ENCODE results near the gene ROBO1.

The ROBO1 gene

DNA sequence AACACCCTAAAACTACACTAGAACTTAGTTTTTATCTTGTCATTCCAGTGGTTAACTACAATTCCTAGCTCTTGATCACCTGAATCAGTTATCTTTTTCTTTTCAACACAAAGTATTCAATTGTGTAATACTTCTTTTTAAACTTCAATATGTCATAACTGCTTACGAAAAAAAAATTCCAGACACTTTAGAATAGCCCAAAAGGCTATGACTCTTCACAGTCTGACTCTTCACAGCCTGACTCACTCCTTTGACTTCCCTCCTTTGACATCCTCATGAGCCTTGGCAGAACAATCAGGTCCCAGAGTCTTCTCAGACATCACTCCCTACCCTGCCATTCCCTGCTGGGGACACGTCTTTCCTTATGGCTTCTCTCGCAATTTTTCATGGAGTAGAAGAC, 727.1 kb downstream of the ROBO1 start:
- DNase-seq: no peak

DNA sequence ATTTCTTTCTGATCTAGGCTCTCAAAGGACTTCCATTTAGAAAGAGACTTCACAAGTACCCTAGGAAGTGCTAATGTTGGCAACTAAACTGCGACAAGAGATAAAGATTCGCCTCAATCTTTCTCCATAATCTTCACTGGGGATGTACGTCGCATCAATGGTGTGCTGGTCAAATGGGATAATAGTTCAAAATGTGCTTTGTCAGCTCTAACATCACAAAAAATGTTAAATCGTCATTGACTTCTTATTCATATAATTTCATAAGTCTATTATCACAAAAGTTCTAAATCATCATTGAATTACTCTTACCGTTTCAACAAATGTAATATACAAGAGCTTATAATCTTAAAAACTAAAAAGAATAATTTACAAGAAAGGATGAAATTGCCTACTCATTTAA, 727.7 kb downstream of the ROBO1 start:
- no peak for DNase-seq

DNA sequence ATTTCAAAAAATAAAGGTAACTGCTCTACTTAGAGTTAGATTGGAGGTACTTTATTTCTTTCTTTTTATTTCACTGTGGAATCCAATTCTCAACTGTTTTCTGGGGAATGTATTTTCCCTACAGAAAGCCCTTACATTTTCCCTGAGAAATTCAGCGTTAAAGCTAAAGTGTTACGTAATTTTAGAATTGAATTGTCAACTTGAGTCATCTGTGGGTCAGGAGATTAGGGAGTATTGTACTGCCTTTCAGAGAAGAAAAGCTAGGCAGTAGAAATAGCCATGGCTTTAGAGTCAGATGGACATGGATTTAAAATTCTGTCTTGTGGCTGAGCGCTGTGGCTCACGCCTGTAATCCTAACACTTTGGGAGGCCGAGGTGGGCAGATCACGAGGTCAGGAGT, 728.6 kb downstream of the ROBO1 start:
- DNase-seq: no peak

DNA sequence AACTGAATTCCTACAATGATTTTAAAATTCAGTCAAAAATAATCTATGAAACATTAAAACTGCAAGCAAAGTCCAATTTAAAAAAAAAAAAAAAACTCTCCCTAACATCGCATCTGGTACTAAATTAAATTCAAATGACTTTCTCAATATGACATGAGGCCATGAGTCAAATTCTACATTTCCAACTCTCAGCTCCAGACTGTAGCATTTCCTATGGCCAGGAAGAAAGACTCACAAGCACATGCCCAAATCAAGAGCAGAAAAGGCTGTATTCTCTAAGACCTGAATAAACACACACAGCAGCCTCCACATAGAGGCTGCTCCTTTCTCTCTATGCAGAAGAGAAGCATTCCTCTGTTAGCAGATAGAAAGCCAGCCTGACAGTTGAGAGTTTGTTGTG, 729.2 kb downstream of the ROBO1 start:
- no peak for DNase-seq

DNA sequence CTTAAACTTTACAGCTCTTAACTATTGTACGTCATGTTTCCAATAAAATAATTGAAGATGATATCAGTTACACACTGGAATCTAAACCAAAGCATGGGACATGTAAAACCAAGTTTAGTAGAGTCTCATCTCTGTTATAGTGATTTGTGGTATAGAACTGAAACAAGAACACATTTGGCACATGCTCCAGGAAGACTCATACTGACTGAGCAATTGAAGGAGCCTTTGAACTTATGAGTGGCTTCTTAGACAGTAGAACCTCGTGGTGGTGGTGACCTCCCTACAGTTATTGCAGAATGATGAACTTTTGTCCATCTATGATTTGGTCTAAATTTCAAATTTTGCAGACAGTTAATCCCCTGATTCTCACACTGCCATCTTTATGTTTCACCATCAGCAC, 729.7 kb downstream of the ROBO1 start:
- no peak for DNase-seq

DNA sequence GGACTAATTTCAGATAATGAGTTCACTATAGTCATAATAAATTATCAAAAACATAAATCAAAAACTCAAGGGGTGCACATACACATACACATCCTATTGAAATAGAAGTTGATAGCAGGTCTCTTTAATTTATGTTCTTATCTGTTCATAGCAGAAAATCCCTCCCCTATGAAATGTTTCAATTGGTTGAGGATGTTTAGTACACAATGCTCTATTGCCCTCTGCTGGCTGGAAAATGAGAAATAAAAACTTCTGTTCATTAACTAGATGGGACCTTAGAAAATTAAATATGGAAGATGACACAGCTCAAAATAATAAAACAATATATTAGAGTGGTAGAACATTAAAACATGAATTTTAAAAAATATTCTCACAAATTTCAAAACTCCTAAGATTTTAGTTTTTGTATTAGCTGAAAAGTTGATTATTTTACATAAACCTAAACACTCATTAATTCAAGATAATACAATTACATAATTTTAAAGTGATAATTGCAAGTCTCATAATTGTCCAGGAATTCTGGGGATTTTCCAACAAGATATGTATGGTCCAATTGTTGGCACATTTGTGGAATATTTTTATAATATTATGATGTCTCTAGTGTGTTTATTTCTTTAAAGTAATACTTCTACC, 735.0 kb downstream of the ROBO1 start:
- DNase-seq: no peak

DNA sequence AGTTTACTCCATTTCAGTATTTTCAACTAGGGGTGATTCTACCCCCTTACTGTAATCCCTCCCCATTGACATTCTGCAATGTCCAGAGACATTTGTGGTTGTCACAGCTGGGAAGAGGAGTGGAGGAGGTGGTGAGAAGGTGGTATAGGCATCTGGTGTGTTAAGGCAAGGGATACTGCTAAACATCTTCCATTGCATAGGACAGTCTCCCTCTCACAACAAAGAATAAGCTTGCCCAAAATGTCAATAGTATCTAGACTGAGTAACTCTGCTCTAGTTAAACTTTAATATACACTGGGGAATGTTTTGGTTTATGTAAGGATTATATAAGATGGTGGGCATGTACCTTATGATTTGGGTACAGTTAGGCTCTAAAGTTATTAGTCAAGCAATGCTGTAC, 737.6 kb downstream of the ROBO1 start:
- DNase-seq: no peak

DNA sequence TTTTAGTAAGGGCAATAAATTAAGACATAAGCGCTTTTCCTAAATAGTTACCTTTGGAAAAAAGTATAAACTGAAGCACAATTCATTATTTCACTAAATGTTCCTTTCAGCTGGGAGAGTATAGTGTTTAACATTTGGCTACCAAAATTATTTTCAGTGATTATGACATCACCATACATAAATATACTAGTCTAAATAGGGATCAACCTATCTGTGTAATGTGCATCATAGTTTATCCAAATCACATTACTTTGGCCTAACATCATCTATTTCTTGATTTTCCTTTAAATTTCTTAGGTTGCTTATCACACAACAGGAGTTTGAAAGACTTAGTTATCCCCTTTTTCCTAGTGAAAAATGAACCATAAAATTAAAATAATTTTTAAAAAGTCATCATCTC, 738.9 kb downstream of the ROBO1 start:
- no peak for DNase-seq

DNA sequence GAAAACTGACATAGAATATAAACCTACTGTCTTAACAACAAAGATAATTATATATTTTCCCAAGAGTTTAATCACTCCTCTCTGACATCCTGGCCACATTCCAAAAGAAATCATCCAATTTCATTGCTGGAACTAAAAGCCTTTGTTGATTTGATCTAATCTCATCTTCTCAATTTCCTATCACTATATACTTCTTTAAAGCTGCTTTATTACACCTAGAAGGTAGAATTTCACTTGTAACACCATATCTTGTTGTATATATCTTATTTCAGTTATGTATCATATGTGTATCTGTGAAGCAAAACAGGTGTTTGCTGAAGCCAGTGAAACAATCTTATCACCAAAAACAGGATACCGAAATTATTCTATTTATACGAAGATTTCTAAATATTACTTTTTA, 740.2 kb downstream of the ROBO1 start:
- DNase-seq: no peak

DNA sequence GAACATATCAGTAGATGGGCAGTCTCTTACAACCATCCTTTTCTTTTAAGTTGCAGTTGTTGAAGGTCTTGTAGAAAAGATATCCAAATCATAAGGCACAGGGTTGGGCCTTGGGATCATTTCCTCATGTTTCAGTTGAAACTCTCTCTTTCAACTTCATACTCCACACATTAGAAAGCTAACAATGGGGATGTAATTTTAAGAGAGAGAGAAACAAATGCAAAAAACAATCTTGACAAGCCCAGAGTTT, 747.9 kb downstream of the ROBO1 start:
- no peak for DNase-seq

DNA sequence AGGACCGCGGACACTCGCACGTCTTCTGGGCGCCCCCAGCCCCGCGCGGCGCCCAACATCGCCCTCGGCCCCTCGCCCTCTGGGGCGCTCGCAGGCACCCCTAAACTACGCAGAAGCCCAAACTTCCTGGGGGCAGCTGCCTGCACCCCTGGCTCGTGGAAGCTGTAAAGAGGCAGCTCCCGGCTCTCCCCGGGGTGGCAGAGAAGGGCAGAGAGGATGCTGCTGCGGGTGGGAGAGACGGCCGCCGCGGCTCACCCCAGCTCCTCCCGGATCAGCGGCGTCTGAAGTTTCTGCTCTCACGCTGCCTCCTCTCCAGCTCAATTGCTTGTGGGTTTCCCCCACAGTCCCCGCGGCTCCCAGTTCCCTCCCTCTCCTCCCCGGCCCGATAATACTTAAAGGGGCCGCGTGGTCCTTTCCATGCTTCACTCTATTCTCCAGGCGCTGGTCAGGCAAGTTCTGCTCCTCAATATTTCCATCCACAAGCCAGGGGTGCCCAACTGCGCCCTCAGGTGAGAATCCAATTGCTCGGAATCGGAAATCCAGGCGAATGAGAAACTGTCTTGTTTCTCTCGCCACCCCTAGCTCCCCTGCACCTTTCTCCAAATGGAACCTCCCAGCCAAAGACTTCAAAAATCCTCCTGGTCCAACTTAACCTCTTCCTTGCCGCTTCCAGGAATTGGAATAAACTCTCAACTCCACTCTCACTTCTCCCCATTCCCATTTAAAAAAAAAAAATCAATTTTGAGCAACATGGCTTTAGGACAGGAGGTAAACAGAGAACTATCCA, 748.5 kb downstream of the ROBO1 start:
- DNase-seq: no peak

DNA sequence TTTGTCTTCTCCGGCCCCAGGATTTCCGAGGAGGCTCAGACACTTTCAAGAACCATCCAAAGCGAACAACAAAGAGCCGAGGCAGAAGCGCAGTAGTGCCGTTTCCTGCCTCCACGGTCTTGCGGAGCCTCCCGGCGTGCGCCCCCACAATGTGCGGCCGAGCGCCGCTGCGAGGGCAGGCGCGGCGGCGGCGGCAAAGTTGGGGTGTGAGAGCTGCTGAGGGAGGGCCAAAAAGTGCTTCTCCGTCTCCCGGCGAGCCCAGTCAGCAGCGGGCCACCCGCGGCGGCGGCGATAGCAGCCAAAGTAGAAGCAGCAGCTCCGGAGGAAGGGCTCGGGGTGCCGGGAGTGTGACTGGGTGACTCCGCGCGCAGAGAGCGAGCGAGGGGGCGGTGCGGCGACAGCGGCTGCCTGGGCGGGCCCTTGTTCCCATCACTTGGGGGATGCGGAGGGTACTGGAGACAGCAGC, 749.1 kb downstream of the ROBO1 start:
- DNase-seq: no peak

DNA sequence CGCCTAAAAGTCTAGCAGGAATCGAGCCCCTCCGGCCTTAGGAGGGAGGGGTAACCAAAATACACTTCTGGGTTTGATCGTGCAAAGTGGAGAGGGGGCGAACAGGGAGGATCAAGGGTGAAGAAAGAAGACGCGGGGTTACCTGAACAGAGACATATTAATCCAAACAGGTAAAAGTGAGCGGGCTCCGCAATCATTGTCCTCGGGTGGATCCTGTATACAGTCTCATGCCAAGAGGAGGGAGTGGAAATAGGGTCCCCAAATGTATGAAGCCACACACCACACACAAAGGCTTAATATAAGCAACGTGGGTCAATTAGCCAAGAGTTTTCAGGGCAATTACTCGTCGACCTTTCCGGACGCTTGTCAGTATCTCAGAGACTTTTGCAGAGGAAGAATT, 749.5 kb downstream of the ROBO1 start:
- no peak for DNase-seq

DNA sequence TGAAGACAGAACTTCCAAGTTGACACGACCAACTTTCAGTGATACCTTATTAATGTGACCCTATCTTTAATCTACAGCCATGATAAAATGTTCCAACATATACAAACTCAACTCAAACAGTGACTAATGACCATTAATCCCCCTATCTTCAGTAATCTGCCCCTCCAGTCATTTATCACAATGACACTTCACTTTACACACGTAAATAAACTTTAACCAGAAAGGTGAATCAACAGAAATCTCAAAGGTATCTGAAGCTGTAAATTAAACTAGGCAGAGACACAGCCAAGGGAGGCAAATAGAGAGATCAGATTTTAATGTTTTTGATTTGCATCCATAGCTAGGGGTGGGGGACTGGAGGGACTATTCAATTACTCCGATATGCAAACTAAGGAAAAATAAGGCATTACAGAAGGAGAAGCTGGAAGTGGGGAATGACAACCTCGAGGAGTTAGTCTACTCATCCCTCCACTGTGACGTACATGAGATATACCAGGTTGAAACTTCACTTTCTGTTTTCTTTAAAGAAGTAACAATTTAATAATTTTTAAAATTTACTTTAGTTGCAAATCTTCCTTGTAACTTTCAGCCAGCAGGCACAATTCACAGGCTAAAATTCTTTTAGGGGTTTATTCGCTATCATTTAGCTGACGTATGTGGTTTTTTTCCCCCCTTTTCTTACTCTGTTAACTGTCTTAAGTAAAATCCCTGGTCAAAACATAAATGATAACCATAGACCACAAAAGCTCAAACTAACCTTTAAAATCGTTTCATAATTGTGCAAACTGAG, 751.0 kb downstream of the ROBO1 start:
- DNase-seq: no peak

DNA sequence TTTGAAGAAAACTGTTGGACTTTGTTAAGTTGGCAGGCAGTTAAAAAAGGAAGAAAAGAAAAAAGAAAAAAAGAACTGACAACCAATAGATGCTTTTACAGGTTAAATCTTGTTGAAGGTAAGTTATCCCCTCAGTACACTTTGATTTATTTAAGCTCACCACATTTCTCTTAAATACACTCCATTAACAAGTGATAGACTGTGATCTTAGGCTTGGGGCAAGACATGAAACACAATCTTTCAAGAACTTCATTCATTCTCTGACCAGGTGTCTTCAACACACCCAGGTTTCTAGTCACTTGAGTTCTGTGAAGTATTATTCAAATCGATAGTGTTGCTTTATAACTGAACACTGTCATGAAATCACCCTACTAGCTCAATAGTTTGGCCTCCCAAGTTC, 751.9 kb downstream of the ROBO1 start:
- DNase-seq: no peak

DNA sequence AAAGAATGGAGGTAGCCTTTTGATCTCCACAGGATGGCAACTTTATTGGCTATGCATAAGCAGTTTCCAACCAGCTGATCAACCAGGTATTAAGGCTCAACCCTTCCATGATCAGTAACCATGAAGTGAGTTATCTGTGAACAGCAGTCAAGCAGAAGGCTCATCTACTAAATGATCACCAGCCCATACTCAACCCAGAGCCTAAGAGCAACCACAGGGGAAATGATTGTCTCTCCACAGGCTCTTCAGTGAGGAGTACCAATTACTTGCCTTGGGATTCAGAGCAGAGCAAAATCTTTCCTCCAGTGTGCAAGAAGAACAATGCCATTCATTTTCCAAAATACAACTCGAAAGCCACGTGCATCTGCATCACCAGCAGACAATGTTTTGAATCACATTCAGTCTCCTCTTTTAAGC, 754.8 kb downstream of the ROBO1 start:
- no peak for DNase-seq

DNA sequence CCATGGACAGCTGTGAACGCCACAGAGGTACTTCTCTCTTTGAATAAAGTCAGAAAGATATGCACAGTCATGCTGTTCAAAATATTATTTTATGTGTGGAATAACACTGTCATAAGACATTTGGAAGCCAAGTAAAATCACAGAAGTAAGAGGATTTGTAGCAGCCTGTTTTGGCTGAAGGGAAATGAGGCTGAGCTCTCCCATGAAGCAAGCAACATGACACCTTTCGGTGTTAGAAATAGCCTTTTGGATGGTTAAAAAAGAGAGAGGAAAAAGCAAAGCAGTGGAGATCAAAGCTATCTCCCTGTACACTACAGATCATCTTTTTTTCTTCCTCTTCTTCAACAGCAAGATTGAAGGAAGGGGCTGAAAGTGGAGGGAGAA, 755.3 kb downstream of the ROBO1 start:
- no peak for DNase-seq

DNA sequence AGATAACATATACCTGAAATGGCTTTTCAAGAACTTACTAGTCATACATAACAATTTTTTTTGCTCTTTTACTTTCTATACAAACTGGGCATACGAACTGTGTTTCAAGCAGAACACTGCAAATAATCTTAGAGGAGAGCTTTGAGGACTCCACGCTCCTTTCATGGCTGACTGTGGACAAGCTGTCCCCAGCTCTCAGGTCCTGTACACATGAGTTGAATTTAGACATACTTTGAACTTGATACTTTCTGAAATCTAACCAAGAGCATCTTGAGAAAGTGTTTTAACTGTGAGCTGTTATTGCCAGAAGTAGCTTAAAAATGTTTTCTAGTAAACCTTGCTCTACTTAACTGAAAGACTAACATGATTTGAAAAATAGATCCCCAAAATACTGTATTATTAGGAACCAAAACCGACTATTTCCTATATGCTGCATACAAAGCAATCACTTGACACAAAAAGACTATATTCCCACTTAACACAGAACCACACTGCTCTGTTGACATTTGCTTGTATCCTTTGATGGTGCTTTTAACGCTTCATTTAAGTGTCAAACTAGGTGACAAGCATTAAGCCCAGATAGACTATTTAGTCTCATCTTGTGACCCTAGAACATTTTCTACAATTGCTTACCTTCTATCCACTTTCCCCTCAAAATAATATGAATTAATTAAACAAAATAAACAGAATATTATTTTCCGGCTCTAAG, 755.8 kb downstream of the ROBO1 start:
- DNase-seq: no peak

DNA sequence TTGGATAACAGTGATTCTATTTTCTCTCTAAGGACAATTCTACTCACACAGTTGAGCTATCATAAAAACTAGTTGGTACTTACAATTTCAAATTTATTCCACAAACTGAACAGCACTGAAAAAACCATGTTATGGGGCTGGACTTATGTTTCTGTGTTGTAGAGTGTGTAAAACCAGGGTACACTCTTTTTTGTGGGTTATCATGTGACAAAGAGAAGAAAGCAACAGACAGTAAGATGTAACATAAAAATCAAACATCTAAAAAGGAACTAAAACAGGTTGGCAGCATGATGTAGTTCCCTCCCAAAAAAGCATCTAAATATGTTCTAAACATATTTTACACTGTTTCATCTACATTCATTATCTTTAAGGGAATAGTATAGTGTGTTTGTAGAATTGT, 757.9 kb downstream of the ROBO1 start:
- no peak for DNase-seq

DNA sequence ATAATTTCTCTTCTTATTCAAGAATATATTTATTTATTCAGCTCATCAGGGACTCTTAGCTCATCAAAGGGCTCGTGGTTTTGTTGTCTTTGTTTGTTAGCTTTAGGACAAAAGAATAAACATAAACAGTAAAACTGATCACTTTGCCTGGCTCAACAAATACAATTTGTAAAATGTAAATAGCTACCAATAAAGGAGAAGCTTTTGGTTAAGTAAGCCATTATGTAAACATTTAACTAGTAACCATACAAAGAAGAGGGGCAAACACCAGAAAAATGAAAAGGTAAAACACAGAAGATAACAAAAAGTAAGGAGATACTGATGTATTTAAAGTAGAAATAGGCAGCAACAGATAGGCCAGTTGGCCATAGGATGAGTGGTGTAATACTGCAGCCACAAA, 761.7 kb downstream of the ROBO1 start:
- DNase-seq: no peak

DNA sequence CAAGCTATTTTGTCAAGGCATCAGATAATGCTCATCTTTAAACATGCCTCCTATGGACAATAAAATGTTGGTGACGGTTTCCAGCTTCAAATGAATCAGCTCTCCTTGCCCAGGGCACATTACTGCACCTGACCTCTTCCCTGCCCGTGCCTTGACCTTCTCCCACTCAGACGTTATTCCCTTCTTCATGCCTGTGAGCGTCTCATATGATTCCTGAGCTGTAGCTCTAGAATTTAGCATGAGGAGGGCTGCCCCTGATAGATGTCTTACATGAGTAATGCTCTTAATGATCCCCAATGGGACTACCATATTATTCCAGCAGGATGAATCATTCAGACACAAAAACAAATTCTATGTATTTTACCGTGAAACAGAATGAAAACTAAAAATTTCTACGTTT, 762.7 kb downstream of the ROBO1 start:
- no peak for DNase-seq

DNA sequence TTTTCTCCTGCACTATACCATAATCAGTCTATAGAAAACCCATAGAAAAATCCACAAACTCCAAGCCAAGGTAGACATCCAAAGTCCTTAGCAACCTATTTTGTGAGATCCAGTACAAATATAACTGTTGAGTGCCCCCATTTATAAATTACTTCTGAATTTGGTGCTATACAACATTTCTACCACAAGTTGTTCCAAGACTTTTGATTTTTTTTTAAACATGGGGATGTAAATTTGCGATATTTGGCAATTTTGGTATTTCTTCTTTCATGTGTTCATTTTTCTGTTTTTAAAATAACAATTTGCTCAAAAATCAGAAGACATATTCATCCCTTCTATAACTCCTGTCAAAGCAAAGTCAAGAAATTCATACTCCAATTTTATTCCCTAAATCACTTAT, 763.8 kb downstream of the ROBO1 start:
- DNase-seq: no peak

DNA sequence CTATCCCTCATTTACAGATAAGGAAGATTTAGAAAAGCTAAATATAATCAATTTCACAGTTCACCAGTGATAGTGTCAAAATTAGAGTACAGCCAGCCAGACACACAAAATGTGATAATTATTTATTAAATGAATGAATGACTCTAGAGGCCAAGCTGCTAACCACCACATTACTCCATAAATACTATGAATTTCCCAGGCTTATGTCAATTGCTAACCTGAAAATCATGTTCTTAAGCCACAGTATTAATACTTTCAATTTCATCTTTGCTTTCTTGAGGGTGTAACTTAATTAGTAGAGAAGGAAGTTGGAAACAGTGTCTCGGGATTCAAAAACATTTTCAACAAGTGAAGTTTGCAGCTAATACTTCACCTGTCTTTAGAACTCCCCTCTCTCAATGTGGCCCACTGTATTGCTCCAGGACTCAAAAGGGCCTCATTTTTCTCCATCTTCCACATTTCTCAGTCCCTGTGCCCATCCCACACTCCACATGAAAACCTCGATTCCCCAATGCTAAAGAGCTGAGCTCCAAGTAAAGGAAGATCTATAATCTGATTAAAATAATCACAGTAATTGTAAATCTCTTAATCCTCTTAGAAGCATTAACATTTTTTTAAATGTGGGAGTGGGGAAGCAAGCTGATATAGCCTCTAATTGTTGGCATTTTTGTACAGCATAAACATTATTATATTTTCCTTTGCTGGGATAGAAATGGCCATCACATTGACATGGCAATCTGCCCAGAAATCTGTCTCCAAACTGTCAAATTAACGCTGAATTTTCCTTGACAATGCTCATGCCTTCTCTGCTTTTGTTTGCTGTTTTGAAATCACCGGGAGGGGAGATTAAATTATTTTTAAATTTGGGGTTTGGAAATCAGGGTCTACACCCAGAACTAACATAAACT, 765.1 kb downstream of the ROBO1 start:
- no peak for DNase-seq

Measured in activated CD4-positive, alpha-beta T cell treated with anti-CD3 and anti-CD28 coated beads for 4 hours (primary cell).